GM18868 (cell line): Measurements from ENCODE around the gene OR8J3.
"Not testable (repeated sequence)": the region's sequence is repeated elsewhere in the genome, so short reads cannot be mapped to it uniquely, and the experiment has no call there.

Experiments
- ATAC-seq: cut with Tn5 transposase; IDR thresholded peaks from one replicate; pipeline ENCODE4 v1.9.1; 2021; ENCODE audit warnings: mild to moderate bottlenecking, moderate library complexity; ENCODE audit not compliant: unreplicated experiment

Gene OR8J3

DNA sequence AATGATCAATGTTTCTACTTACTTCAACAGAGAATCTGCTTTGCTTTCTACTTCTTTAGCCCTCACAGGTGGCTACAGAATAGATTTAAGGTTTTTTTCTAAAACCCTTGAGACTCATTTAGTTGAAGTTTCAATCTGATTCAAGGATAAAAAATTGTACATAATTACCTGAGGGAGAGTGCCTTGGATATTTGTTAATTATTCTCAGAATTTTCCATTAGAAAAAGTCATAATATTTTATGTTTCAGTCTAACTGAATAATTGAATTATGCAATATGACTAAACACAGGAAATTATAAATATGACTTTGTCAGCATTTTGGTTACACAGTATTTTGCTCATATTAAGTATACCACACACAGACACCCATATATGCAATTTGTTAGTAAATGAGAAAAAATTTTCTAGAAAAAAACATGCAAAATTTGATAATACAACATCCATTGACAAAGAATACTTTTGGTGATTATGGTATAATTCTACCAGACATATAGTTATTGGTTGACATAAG lies at the start of gene OR8J3:
Gene OR8J3 (minus strand): TSS at position 51 of the 511 bp plus-strand sequence. CDS start 2,483 bp downstream, outside the sequence.
- ATAC-seq, result no peak

DNA sequence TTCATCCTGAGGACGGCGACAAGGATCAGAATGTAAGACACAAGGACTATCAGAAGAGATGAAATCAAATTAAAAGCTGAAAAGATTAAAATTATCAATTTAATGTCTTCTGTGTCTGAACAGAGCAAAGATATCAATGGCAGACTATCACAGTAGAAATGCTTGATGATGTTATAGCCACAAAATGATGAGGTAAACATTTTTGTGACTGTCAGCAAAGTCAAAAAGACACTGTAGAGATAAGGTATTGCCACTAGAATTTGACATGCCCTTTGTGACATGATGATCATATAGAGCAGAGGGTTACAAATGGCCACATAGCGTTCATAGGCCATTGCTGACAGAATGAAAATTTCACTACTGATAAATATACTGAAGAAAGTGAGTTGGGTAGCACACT lies 48.6 kb upstream of the OR8J3 start:
- ATAC-seq, result no peak

DNA sequence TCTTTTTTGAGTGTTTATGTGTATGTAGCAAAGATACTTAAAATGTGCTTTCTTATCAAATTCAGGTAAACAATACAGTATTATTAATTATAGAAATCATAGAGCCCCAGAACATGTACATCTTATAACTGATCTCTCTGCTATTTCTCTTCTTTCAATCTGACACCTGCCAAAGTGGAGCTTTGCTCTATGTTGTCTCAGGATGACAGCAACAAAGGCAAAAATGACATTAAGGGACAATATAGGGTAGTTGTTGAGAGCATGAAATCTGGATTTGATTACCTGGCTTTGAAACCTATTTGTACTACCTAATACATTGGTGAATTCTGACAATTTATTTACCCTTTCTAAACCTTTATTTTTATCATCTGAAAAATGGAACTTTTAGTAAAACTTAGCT lies 43.5 kb upstream of the OR8J3 start:
- no peak for ATAC-seq

DNA sequence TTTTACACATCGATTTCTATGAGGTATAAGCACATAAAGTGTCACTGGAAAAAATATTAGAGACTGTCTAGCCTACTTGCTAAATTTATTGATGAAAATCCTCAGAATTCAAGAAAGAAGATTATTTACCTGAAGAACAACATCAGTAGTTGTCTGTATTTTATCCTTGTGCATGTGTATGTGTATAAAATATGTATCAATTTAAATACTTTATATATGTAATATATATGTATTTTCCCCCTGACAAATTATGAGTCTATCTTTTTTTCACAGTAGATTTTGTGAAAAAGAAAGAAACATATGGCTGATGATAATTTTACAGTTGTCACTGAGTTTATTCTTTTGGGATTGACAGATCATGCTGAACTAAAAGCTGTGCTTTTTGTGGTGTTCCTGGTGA lies 36.3 kb upstream of the OR8J3 start, which contains the start of gene OR5J2:
Gene OR5J2 (plus strand): TSS at position 301 of the 400 bp plus-strand sequence. CDS start 0 bp downstream, at position 301.
- no peak for ATAC-seq

DNA sequence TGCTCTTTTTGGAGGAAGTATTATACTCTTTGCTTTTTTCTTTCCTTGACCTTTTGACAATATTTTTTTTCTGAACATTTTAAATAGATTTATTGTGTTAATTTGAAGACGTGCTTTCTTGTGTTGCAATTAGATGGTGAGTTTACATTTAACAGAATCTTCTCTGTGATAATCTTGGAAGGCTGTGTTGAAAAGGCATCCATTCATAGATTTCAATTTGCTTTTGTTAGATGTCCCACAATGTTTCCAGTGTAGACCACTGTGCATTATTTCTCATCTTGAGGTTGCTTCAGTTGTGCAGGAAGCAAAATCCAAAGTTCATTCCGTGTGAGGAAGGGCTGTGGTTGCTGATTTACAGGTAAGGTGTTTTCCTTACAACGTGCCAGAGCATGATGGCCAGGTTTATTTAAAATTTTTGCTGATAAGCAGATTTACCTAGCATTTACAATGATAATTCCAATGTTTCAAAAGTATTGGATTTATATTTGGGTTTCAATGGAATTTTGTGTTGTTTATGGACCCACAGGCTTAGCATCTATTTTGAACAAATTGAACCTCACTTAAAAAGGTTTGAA lies 32.3 kb upstream of the OR8J3 start:
- ATAC-seq, result no peak

- ATAC-seq, result no peak
Observed at GRCh38 chr11:56163804-56164203, 23.8 kb upstream of the OR8J3 start.

- no peak for ATAC-seq
Observed at GRCh38 chr11:56160217-56160616, 20.2 kb upstream of the OR8J3 start, which contains the start of gene OR8K5. Gene OR8K5, minus strand, starts transcription at chr11:56160317. Its CDS starts 0 bp downstream, at chr11:56160317.

- ATAC-seq, result no peak
Observed at GRCh38 chr11:56152333-56152732, 12.3 kb upstream of the OR8J3 start.

GRCh38 chr11:56151376-56151775 lies 11.4 kb upstream of the OR8J3 start:
- ATAC-seq, result no peak

DNA sequence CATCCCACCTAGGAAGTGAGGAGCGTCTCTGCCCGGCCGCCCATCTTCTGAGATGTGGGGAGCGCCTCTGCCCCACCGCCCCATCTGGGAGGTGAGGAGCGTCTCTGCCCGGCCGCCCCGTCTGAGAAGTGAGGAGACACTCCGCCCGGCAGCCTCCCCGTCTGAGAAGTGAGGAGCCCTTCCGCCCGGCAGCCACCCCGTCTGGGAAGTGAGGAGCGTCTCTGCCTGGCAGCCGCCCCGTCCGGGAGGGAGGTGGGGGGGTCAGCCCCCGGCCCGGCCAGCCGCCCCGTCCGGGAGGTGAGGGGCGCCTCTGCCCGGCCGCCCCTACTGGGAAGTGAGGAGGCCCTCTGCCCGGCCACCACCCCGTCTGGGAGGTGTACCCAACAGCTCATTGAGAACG lies 3.7 kb upstream of the OR8J3 start:
- not testable (repeated sequence) for ATAC-seq

DNA sequence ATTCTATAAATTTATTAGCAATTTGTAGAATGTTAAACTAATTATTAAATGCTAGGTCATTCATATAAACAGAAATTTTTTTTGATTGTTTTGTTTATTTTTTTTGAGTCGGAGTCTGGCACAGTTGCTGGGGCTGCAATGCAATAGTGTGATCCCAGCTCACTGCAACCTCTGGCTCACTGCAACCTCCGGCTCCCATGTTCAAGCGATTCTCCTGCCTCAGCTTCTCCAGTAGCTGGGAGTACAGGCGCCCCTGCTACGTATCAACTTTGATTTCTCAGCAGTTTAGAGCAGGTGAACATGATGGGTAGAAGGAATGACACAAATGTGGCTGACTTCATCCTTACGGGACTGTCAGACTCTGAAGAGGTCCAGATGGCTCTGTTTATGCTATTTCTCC lies 17.9 kb downstream of the OR8J3 start, which contains the start of gene OR8H3:
Gene OR8H3 (plus strand): TSS at position 301 of the 400 bp plus-strand sequence. CDS start 0 bp downstream, at position 301.
- ATAC-seq, result no peak

- ATAC-seq, result no peak
Observed at GRCh38 chr11:56103210-56103737, 36.7 kb downstream of the OR8J3 start, which contains the start of gene OR8H2. Gene OR8H2, plus strand, starts transcription at chr11:56103687. Its CDS starts 1,356 bp downstream, at chr11:56105043.

- no peak for ATAC-seq
Observed at GRCh38 chr11:56093008-56093407, 47.0 kb downstream of the OR8J3 start, which contains the start of gene OR8I2. Gene OR8I2, plus strand, starts transcription at chr11:56093308. Its CDS starts 0 bp downstream, at chr11:56093308.

GRCh38 chr11:56089697-56090096 lies 50.3 kb downstream of the OR8J3 start:
- ATAC-seq, result no peak
